OCI-LY3 (cell line): ENCODE measurements around the gene SIRT1.

Source experiments
- CTCF ChIP-seq: fragments of 200-600, 300-600 bp; sonication (generic); IDR thresholded peaks from 2 replicates; pipeline ENCODE4 v1.5.1; 2014; ENCODE audit warnings: antibody characterized with exemption, low read length, low read depth
- EZH2phosphoT487 ChIP-seq: fragments of 200-600 bp; shearing (Covaris generic); IDR thresholded peaks from 2 replicates; pipeline ENCODE4 v1.6.1; 2018; ENCODE audit warnings: antibody characterized with exemption, mixed run types, low read depth

GRCh38 chr10:67841737-67842136 lies 42.7 kb upstream of the SIRT1 start:
- TF ChIP-seq CTCF, result no peak
- no peak for TF ChIP-seq EZH2phosphoT487
